ENCODE data around the gene MUC6. TPM values are rescaled to one million over a fixed set of nuclear protein-coding genes. Genes with fewer than 3 reads are reported as not detected.

The MUC6 gene
- total and polyA plus RNA-seq, 10 of the 15 experiments (the other 5 are each of a cell fraction or from before 2014, with no cell fraction given) = 0.03 TPM; not detected in 8

GRCh38 chr11:1029654-1030053, 6.9 kb downstream of the MUC6 start:
- TF ChIP-seq MYC (IDR thresholded peaks at IDR 0.05; ENCODE audit: insufficient read depth, insufficient read length, insufficient replicate concordance, low read length, severe bottlenecking) (no peak), SPI1 (IDR thresholded peaks at IDR 0.05; ENCODE audit: borderline replicate concordance, insufficient read depth, low read depth, low read length) (no peak), PKNOX1 (IDR thresholded peaks at IDR 0.05) (no peak), CUX1 (IDR thresholded peaks at IDR 0.05; ENCODE audit: insufficient replicate concordance, low read depth, low read length) (no peak), RAD51 (IDR thresholded peaks at IDR 0.05) (no peak)
- no peak overlapping the region for H2AFZ ChIP-seq (ENCODE audit: control insufficient read depth, low read depth, low read length)
- ChIA-PET RAD21 (ENCODE audit: unreplicated experiment) (no interaction called here), SMC1A (ENCODE audit: uncharacterized antibody, unreplicated experiment) (no interaction called here), POLR2A (no interaction called here), CTCF (no interaction called here)
- intact Hi-C loops (cut with micrococcal nuclease; ENCODE audit: unreplicated experiment) = no loop called here
- no peaks in the 10 kb centered on the region for H3K36me3 ChIP-seq (ENCODE audit: control insufficient read depth in 2 of 2, insufficient read depth in 2 of 2, low read length in 1 of 2)
- ATAC-seq (no peak; the same call in 2 of the 3 replicates), FAIRE-seq (no peak), DNase-seq (ENCODE audit: low read depth, low spot score) (no peak)
- no peaks in the 10 kb centered on the region for H3K79me2 ChIP-seq (ENCODE audit: control insufficient read depth, insufficient read depth, low read length)
- no peak overlapping the region for H3K4me2 ChIP-seq (ENCODE audit: control insufficient read depth, insufficient read depth)
- H3K27me3 ChIP-seq (replicated peaks in 1 of 2; ENCODE audit: control insufficient read depth in 2 of 2, insufficient read depth in 2 of 2, low read length in 1 of 2) = no peaks in the 10 kb centered on the region
- H3K27ac ChIP-seq (ENCODE audit: control insufficient read depth, insufficient read depth) = no peak overlapping the region
- no peak overlapping the region for H3K4me3 ChIP-seq
- in situ Hi-C loops (cut with MboI) = no loop called here
- BruUV-seq (replicated peaks) = no TSS peak
- no peaks in the 10 kb centered on the region for H4K20me1 ChIP-seq (ENCODE audit: control insufficient read depth, insufficient read depth)
- no peaks in the 10 kb centered on the region for H3K4me1 ChIP-seq (ENCODE audit: control insufficient read depth, insufficient read depth, low read length)
- no peaks in the 10 kb centered on the region for H3K9me3 ChIP-seq (replicated peaks; ENCODE audit: control insufficient read depth, insufficient read depth, low read length)
- H3K9ac ChIP-seq (ENCODE audit: control insufficient read depth, insufficient read depth, low read length) = no peak overlapping the region
- 17% methylated on average over 14 of the region's 16 CpGs for WGBS (ENCODE audit: insufficient coverage, insufficient replicate concordance, low lambda C conversion rate, missing lambda C conversion rate)
